Pancreas (tissue), 10 donors: ENCODE data around the gene RHCG. TPM values are rescaled to one million over a fixed set of nuclear protein-coding genes. Genes with fewer than 3 reads are reported as not detected.
A peak's percentile ranks its signal among the peaks of the same experiment; 100 is the strongest.

Source experiments
- ATAC-seq, 4 donors: fragments of 200-7000 bp; cut with Tn5 transposase; one replicate each; pipeline versions ENCODE4 v1.8.0 to v1.9.1; 2020; ENCODE audit warnings: mild to moderate bottlenecking in 4 of 4, moderate library complexity in 4 of 4
- DNase-seq, 6 donors: peaks; one replicate each; pipeline ENCODE4 v3.0.0-alpha.2; 2020
- FAIRE-seq: peaks from 2 replicates; lab custom pipeline; 2012; peaks lifted over from hg19 to GRCh38; lab: Jason Lieb, UNC
- H3K27ac ChIP-seq, 4 donors: fragments of 200-600 bp; sonication (generic); 1 replicate in 3 of 4; 2 replicates in 1 of 4; pipeline versions ENCODE4 v1.5.0 to v1.8.0; 2020
- H3K27me3 ChIP-seq, 4 donors: fragments of 200-600 bp; one replicate each; pipeline ENCODE4 v1.8.0; 2021
- H3K36me3 ChIP-seq, 3 donors: fragments of 200-600 bp; sonication (generic) in 1 of 3; one replicate each; pipeline versions ENCODE4 v1.5.0 to v1.8.0; 2020 to 2021
- H3K4me1 ChIP-seq, 3 donors: fragments of 200-600 bp; one replicate each; pipeline ENCODE4 v1.8.0; 2021
- H3K4me3 ChIP-seq, 4 donors: fragments of 200-600 bp; sonication (generic) in 2 of 4; one replicate each; pipeline versions ENCODE4 v1.5.0 to v1.8.0; 2020 to 2021
- H3K9me3 ChIP-seq, 4 donors: fragments of 200-600 bp; one replicate each; pipeline ENCODE4 v1.8.0; 2021
- WGBS, 2 donors: extraction: QIAGEN DNeasy Blood & Tissue Kit; methylation state at CpG; one replicate each; pipeline ENCODE4 v1.1.7; 2013; 5-methylcytosine and 5-hydroxymethylcytosine counted together
- intact Hi-C, 3 donors: fragments of 100-400 bp; cut with DNase I; formaldehyde crosslinking; loops; one replicate each; pipeline versions ENCODE4 v1.11.1 to v1.14.2; 2022
- polyA plus RNA-seq, 2 donors: library from polyadenylated mRNA; stranded (reverse); fragments of 200-250 nt; gene quantifications; one replicate each; pipeline ENCODE4 v1.2.3, GENCODE V29; 2013
- total RNA-seq, 6 donors: library from RNA; stranded (reverse); fragmentation: NEBNext Ultra II Directional in 4 of 6; extraction: Animal tissue kit (Norgen Biotek cat#: 25700) in 4 of 6; gene quantifications; one replicate each; pipeline versions ENCODE4 v1.2.1 to v1.2.4, GENCODE V29; 2021 to 2023
- TF ChIP-seq, protein P1 (sequence below), 4 donors: fragments of 200-600 bp; sonication (generic) in 3 of 4; IDR thresholded peaks; one replicate each; pipeline versions ENCODE4 v1.5.0 to v1.8.0; 2021; ENCODE audit warnings: antibody characterized with exemption in 4 of 4
- donor health status: healthy with polysubstance abuse.
- donor health status: DM: no; HTN: no; CAD: no; lungs with moderate emphysema.
- donor health status: DM: no; HTN: no; CAD: no.
- donor health status: control.
- donor health status: control.
- donor health status: Bipolar disorder and iron deficiency.
- donor health status: DM: yes; HTN: yes; CAD: no.
- donor health status: DM: no; HTN: no; CAD: no.
- donor health status: DM: no; HTN: no; CAD: no.
- donor health status: DM: yes; HTN: yes; CAD: no.

RHCG gene
- total and polyA plus RNA-seq, 8 donors, result 0.12 to 0.92 (median 0.73) TPM

DNA sequence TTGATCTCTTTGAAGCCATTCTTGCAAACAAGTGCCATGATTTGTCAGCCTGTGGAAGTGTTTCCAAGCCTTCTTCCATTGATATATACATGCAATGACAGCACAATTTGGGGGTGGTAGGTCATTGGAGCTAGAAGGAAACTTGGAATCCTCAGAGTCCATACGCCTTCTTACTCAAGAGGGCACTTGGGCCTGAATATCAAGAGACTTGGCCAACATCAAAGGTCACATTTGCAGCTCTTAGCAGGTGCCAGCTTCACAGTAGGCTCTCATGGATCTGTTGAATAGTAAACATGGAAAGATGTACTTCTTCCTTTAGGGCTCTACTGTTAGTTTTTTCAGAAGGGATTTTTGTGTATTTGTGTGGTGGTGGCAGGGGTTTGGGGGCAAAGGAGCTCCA, 50.9 kb downstream of the RHCG start:
- Histone ChIP-seq H3K4me1 (peaks cover 7 to 9% (median 8%) of the 10 kb centered on the region in 3 donors), H3K9me3 (no peaks in the 10 kb centered on the region), H3K36me3 (no peaks in the 10 kb centered on the region), H3K4me3 (no peak overlapping the region), H3K27ac (peak overlapping the region in 2 of 4 donors; percentile 13 to 49), H3K27me3 (no peaks in the 10 kb centered on the region)
- FAIRE-seq (no peak), DNase-seq (peak in 1 of 6 donors; percentile 53), ATAC-seq (peak; percentile 53 to 77 (median 62))
- intact Hi-C loops, result no loop called here
- TF ChIP-seq, protein P1, sequence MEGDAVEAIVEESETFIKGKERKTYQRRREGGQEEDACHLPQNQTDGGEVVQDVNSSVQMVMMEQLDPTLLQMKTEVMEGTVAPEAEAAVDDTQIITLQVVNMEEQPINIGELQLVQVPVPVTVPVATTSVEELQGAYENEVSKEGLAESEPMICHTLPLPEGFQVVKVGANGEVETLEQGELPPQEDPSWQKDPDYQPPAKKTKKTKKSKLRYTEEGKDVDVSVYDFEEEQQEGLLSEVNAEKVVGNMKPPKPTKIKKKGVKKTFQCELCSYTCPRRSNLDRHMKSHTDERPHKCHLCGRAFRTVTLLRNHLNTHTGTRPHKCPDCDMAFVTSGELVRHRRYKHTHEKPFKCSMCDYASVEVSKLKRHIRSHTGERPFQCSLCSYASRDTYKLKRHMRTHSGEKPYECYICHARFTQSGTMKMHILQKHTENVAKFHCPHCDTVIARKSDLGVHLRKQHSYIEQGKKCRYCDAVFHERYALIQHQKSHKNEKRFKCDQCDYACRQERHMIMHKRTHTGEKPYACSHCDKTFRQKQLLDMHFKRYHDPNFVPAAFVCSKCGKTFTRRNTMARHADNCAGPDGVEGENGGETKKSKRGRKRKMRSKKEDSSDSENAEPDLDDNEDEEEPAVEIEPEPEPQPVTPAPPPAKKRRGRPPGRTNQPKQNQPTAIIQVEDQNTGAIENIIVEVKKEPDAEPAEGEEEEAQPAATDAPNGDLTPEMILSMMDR (IDR thresholded peaks at IDR 0.05), result no peak
- WGBS, 2 donors, result 29 to 56% methylated on average over 1 of the region's 1 CpG

DNA sequence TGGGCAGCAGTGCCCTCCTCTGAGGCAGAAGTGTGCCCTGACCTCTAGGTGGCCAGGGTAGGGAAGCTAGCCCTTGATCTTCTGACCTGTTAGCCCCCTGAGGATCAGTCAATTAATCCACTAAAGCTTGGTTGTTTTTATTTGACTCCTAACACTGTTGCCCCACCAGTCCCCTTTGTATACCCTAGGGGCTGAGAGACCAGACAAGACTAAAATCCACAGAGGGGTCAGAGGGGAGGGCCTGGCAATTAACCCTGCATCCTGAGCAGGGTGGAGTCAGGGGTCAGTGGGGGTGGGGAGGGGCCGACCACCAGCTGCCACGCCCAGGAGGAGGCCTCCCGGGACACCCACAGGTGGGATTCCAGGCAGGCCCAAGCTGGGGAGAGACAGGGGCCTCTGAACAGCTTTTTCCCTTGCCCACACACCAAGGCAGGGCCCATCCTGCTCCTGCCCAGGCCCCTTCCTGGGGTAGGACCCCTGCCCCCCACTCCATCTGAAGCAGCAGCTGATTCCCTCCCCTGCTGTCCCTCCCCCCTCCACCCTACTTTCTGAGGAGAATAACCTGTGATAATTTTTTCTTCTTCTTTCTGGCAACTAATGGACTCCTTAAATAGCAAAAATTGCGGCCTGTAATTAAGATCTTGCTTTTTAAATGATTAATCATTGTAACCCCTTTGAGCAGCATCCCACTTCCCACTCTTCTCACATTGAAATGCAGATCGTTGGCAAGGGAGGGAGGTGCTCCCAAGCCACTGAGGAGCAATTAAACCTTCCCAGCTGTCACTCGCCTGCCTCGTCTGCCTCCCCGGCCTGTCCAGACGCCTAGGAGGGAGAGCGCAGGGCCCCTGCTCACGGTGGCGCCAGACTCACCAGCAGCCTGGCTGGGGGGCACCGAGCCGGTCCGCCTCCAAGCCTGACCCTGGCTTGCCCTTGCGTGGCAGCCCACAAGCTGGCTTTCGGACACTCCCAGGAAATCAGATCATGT, 51.9 kb downstream of the RHCG start:
- no peak overlapping the region for H3K4me3 ChIP-seq
- peaks cover 5 to 8% (median 7%) of the 10 kb centered on the region in 3 donors for H3K4me1 ChIP-seq
- intact Hi-C loops, result no loop called here
- no peak for FAIRE-seq
- H3K27ac ChIP-seq, result no peak overlapping the region
- WGBS, 2 donors, result 66 to 72% methylated on average over 17 of the region's 17 CpGs
- no peak for ATAC-seq
- no peaks in the 10 kb centered on the region for H3K27me3 ChIP-seq
- DNase-seq, result peak in 1 of 6 donors; percentile 55
- no peaks in the 10 kb centered on the region for H3K9me3 ChIP-seq
- no peaks in the 10 kb centered on the region for H3K36me3 ChIP-seq
- TF ChIP-seq, protein P1 (IDR thresholded peaks at IDR 0.05), result no peak

DNA sequence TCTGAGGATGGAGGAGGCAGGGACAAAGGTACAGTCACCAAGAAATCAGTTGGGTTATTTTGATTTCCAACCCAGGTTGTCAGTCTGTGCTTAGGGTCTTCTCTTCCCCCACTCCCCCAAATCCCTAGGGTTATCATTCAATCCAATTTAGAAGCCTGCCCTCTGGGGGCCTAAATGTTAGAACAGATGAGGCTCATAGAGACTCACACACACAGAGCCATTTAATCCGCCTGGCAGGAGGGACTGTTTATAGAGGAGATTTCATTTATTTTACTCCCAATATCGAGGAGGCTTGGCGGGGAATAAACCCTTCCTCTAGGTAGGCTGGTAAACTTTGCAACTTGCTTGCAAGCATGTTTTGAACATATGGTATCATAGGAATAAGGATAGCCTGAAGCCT, 52.8 kb downstream of the RHCG start:
- TF ChIP-seq, protein P1 (IDR thresholded peaks at IDR 0.05), result no peak
- ATAC-seq, result no peak
- 40 to 49% methylated on average over 3 of the region's 3 CpGs for WGBS, 2 donors
- no peak overlapping the region for H3K4me3 ChIP-seq
- H3K36me3 ChIP-seq, result no peaks in the 10 kb centered on the region
- peaks cover 5 to 8% (median 7%) of the 10 kb centered on the region in 3 donors for H3K4me1 ChIP-seq
- DNase-seq, result no peak
- intact Hi-C loops, result no loop called here
- no peak overlapping the region for H3K27ac ChIP-seq
- H3K9me3 ChIP-seq, result no peaks in the 10 kb centered on the region
- no peak for FAIRE-seq
- no peaks in the 10 kb centered on the region for H3K27me3 ChIP-seq

DNA sequence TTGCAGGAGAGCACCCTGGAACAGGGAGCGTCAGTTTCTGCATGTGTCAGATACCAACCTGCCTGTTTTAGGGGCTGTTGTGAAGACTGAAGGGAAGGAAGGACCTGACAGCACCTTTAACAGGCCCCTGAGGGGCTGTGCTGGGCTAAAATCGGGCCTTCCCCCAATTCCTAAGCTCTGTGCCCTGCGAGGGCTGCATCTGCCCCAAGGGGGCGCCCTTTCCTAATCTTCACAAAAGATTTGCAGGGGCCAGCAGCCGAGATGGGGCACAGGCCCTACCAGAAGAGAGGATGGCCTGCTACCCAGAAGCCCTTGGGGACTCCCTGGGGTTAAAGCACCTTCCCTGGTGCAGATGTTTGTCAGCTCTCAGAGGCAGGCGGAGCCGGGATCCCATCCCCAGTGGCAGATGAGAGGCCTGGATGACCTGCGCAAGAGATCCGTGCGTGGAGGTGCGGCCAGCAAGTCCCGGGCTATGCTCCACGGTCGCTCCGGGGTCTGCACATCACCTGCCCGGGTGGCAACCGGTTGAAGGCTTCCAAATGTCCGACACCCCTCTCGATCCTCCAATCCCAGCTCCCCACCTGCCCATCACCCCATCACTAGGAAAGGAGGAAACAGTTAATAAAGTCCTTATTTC, 53.6 kb downstream of the RHCG start:
- Histone ChIP-seq H3K27ac (no peak overlapping the region), H3K36me3 (no peaks in the 10 kb centered on the region), H3K27me3 (no peaks in the 10 kb centered on the region), H3K4me1 (peaks cover 5 to 8% (median 7%) of the 10 kb centered on the region in 3 donors), H3K9me3 (no peaks in the 10 kb centered on the region), H3K4me3 (no peak overlapping the region)
- intact Hi-C loops, result no loop called here
- TF ChIP-seq, protein P1 (IDR thresholded peaks at IDR 0.05), result peak; percentile 56 to 74 (median 62)
- FAIRE-seq (no peak), ATAC-seq (peak; percentile 43 to 79 (median 76)), DNase-seq (peak; percentile 62 to 92 (median 80))
- WGBS, 2 donors, result 48 to 53% methylated on average over 18 to 19 of the region's 19 CpGs
